MM.1S (cell line): Measurements from ENCODE around the gene KCNC1.

ENCODE experiments used
- DNase-seq: peaks from one replicate; pipeline ENCODE4 v3.0.0-alpha.2; 2015
- H2AFZ ChIP-seq: fragments of 300-600 bp; sonication (generic); 2 replicates; pipeline ENCODE4 v1.6.0; 2016; ENCODE audit warnings: antibody characterized with exemption, low read length
- H3F3A ChIP-seq: fragments of 300-600 bp; sonication (generic); 2 replicates; pipeline ENCODE4 v1.6.1; 2016; ENCODE audit warnings: mild to moderate bottlenecking, antibody characterized with exemption, low read length, moderate library complexity, mixed read lengths; ENCODE audit not compliant: insufficient read depth
- H3K27ac ChIP-seq: fragments of 300-600 bp; sonication (generic); 2 replicates; pipeline ENCODE4 v1.5.1; 2016; ENCODE audit warnings: mild to moderate bottlenecking, low read length
- H3K27me3 ChIP-seq: fragments of 300-600 bp; sonication (generic); replicated peaks from 2 replicates; pipeline ENCODE4 v1.6.0; 2016; ENCODE audit warnings: low read length; ENCODE audit not compliant: insufficient read depth
- H3K36me3 ChIP-seq: fragments of 300-600 bp; sonication (generic); replicated peaks from 2 replicates; pipeline ENCODE4 v1.6.1; 2016; ENCODE audit warnings: mild to moderate bottlenecking, low read length, mixed read lengths; ENCODE audit not compliant: insufficient read depth
- H3K4me1 ChIP-seq: fragments of 300-600 bp; sonication (generic); 2 replicates; pipeline ENCODE4 v1.6.1; 2016; ENCODE audit warnings: low read length, mixed read lengths
- H3K4me2 ChIP-seq: fragments of 300-600 bp; sonication (generic); 2 replicates; pipeline ENCODE4 v1.6.0; 2016; ENCODE audit warnings: low read depth, low read length
- H3K4me3 ChIP-seq: fragments of 300-600 bp; sonication (generic); 2 replicates; pipeline ENCODE4 v1.5.1; 2016; ENCODE audit warnings: low read length, mixed read lengths
- H3K79me2 ChIP-seq: fragments of 300-600 bp; sonication (generic); 2 replicates; pipeline ENCODE4 v1.6.1; 2016; ENCODE audit warnings: mixed run types, low read length, mixed read lengths
- H3K9ac ChIP-seq: fragments of 300-600 bp; sonication (generic); 2 replicates; pipeline ENCODE4 v1.6.1; 2016; ENCODE audit warnings: low read length, mixed read lengths
- H3K9me2 ChIP-seq: fragments of 300-600 bp; sonication (generic); replicated peaks from 2 replicates; pipeline ENCODE4 v1.6.1; 2016; ENCODE audit warnings: mild to moderate bottlenecking, low read length, mixed read lengths; ENCODE audit not compliant: insufficient read depth
- H3K9me3 ChIP-seq: fragments of 300-600 bp; sonication (generic); replicated peaks from 2 replicates; pipeline ENCODE4 v1.6.1; 2016; ENCODE audit warnings: mild to moderate bottlenecking, low read length, mixed read lengths; ENCODE audit not compliant: insufficient read depth
- H4K20me1 ChIP-seq: fragments of 300-600 bp; sonication (generic); 2 replicates; pipeline ENCODE4 v1.6.1; 2016; ENCODE audit warnings: mild to moderate bottlenecking, low read length, moderate library complexity, mixed read lengths; ENCODE audit not compliant: insufficient read depth
- EZH2 ChIP-seq: fragments of 300-600 bp; sonication (generic); optimal IDR thresholded peaks from 2 replicates; pipeline ENCODE3; 2017; ENCODE audit warnings: low read depth, mild to moderate bottlenecking, antibody characterized with exemption, low read length, mixed read lengths
- EZH2phosphoT487 ChIP-seq: fragments of 300-600 bp; sonication (generic); IDR thresholded peaks from 2 replicates; pipeline ENCODE4 v1.6.1; 2018; ENCODE audit warnings: antibody characterized with exemption, low read length
- TF ChIP-seq, protein P1 (sequence below): fragments of 300-600 bp; sonication (generic); IDR thresholded peaks from 2 replicates; pipeline ENCODE4 v1.5.1; 2016; ENCODE audit warnings: antibody characterized with exemption, low read length, mixed read lengths

Gene KCNC1

GRCh38 chr11:17782603-17783337 is 48.2 kb downstream of the KCNC1 start:
- H3K4me3 ChIP-seq = no peak overlapping the region
- no peaks in the 10 kb centered on the region for H3K9me3 ChIP-seq
- no peak overlapping the region for H3K9ac ChIP-seq
- no peaks in the 10 kb centered on the region for H3F3A ChIP-seq
- no peaks in the 10 kb centered on the region for H3K79me2 ChIP-seq
- H3K4me1 ChIP-seq = no peaks in the 10 kb centered on the region
- TF ChIP-seq EZH2phosphoT487 (no peak), EZH2 (no peak)
- TF ChIP-seq, protein P1, sequence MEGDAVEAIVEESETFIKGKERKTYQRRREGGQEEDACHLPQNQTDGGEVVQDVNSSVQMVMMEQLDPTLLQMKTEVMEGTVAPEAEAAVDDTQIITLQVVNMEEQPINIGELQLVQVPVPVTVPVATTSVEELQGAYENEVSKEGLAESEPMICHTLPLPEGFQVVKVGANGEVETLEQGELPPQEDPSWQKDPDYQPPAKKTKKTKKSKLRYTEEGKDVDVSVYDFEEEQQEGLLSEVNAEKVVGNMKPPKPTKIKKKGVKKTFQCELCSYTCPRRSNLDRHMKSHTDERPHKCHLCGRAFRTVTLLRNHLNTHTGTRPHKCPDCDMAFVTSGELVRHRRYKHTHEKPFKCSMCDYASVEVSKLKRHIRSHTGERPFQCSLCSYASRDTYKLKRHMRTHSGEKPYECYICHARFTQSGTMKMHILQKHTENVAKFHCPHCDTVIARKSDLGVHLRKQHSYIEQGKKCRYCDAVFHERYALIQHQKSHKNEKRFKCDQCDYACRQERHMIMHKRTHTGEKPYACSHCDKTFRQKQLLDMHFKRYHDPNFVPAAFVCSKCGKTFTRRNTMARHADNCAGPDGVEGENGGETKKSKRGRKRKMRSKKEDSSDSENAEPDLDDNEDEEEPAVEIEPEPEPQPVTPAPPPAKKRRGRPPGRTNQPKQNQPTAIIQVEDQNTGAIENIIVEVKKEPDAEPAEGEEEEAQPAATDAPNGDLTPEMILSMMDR = no peak
- H3K9me2 ChIP-seq = no peaks in the 10 kb centered on the region
- no peaks in the 10 kb centered on the region; the same call in 1 of the 2 replicates for H3K27me3 ChIP-seq
- H2AFZ ChIP-seq = no peak overlapping the region
- no peaks in the 10 kb centered on the region for H4K20me1 ChIP-seq
- H3K27ac ChIP-seq = no peak overlapping the region
- no peak overlapping the region for H3K4me2 ChIP-seq
- DNase-seq = no peak
- H3K36me3 ChIP-seq = no peaks in the 10 kb centered on the region

DNA sequence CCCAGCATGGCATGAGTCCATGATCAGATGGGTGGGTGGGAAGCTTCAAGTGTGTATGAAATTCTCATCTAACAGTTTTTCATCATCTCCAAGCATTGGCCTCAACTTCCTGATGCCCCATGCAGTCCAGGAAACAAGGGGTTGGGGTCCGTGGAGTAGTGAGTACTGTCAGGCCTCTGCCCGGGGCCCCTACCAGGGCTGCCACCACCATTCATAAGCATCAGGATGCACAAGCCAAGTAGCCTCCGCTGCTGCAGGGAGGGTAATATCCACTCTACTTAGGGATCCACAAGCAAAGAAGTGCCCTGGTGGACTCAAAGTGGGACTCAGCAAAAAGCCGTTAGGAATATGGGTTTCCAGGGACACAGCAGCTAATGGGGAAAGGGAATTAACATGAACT is 49.3 kb downstream of the KCNC1 start:
- TF ChIP-seq, protein P1 = no peak
- TF ChIP-seq EZH2phosphoT487 (no peak), EZH2 (no peak)
- Histone ChIP-seq H3K9ac (no peak overlapping the region), H2AFZ (no peak overlapping the region), H3K4me3 (no peak overlapping the region), H3K4me1 (no peaks in the 10 kb centered on the region), H3K79me2 (no peaks in the 10 kb centered on the region), H3K27me3 (no peaks in the 10 kb centered on the region), H3K4me2 (no peak overlapping the region), H3K27ac (no peak overlapping the region), H3K9me2 (no peaks in the 10 kb centered on the region), H3F3A (no peaks in the 10 kb centered on the region), H3K36me3 (no peaks in the 10 kb centered on the region), H3K9me3 (no peaks in the 10 kb centered on the region), H4K20me1 (no peaks in the 10 kb centered on the region)
- no peak for DNase-seq

DNA sequence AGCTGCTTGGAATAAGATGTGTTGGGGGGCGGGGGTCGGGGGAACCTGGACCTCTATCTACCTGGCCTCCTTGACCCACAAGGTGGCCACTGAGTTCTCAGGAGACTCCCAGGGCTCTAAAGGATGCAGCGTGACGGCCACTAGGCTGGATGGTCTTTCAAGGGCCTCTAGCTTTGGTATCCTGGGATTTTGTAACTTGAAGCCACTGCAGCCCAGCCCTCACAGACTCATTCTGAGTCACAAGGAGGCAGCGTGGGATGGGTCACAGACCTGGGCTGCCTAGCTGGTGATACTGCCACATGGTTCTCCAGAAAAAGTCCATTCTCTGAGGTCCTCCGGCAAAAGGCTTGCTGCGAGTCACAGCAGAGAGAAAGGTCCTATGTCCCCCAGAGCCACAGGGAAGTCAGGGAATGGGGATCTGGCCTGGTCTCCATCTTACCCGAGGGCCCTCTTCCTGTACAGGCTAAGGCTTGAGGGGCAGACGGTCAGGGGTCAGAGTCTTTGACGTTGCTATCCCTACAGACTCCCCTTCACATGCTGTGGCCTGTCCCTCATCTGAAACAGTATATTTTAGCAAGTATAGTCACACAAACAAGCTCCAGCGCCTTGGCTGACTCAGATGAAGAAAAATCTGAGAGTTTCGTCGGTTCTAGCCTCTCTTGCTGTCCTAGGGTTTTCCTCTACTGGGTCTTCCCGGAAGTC is 52.4 kb downstream of the KCNC1 start:
- no peak overlapping the region for H2AFZ ChIP-seq
- no peak overlapping the region for H3K27ac ChIP-seq
- TF ChIP-seq EZH2 (no peak), EZH2phosphoT487 (no peak)
- TF ChIP-seq, protein P1 = no peak
- no peaks in the 10 kb centered on the region for H3K4me1 ChIP-seq
- DNase-seq = no peak
- no peaks in the 10 kb centered on the region for H3K9me2 ChIP-seq
- H3K27me3 ChIP-seq = no peaks in the 10 kb centered on the region
- no peaks in the 10 kb centered on the region for H3K9me3 ChIP-seq
- no peaks in the 10 kb centered on the region for H4K20me1 ChIP-seq
- H3K36me3 ChIP-seq = no peaks in the 10 kb centered on the region
- no peak overlapping the region for H3K4me3 ChIP-seq
- H3K79me2 ChIP-seq = no peaks in the 10 kb centered on the region
- H3K4me2 ChIP-seq = no peak overlapping the region
- H3K9ac ChIP-seq = no peak overlapping the region
- H3F3A ChIP-seq = no peaks in the 10 kb centered on the region
